GM12801 (cell line): Measurements from ENCODE around the gene TDG.

Experiments
- CTCF ChIP-seq: IDR thresholded peaks from one replicate; pipeline ENCODE4 v1.5.1; 2011; ENCODE audit warnings: control low read depth; ENCODE audit not compliant: insufficient read length; ENCODE audit errors: extremely low read depth

Gene TDG

GRCh38 chr12:104023710-104024109 lies 58.0 kb downstream of the TDG start:
- no peak for TF ChIP-seq CTCF

DNA sequence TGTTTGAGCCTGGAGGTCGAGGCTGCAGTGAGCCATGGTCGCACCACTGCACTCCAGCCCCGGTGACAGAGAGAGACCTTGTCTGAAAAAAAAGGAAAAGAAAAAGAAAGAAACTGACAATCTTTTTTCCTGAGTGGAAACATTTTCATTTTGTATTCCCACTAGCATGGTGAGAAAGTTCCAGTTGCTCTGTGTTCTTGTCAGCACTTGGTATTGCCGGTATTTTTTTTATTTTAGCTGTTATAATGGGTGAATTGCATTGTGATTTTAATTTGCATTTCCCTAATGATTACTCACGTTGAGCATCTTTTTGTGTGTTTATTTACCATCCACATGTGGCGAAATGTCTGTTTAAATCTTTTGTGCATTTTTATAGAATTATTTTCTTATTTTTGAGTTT lies 58.7 kb downstream of the TDG start:
- no peak for TF ChIP-seq CTCF

DNA sequence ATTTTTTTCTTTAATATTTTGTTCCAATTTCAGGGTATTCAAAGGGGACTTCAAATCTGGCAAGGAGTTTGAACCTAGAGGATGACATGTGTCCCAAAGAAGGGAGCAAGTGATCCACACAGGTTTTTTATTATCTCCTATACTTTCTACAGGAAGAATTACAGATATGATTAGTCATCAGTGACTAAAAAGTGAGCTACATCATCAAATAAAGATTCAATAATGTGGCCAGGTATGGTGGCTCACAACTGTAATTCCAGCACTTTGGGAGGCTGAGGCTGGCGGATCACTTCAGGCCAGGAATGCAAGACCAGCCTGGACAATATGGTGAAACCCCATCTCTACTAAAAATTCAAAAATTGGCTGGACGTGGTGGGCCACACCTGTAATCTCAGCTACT lies 60.1 kb downstream of the TDG start:
- no peak for TF ChIP-seq CTCF

DNA sequence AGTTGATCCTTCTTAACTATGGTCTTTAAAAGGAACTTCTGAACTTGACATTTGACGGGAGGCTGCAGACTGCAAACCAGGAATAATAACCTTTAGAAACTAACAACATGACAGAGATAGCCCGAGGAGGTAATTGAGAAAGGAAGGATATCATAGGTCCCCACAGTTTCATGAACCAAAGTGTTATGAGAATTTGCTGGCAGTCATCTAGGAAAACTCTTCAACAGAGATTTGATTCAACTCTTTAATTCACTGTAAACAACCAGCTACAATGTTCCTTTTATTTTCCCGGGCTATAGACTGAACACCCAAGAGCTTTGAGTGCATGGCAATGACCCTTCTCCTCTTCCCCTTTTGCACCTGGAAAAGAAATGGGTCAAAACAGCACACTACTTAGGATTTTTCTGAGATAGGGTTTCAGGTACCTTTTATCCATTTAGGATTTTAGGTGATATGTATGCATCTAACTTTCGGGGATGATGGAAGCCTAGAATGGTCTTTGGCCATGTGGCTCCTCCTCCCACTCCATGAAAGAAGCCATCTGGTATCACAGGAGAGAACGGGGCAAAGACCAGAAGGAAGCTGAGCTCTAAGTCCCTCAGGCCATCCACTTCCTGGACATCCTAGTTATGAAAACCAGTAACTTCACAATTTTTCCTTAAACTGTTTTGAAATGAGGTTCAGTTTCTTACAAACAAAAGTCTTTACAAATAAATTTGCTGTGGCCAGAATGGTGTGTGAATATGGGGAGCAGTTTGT lies 61.3 kb downstream of the TDG start:
- TF ChIP-seq CTCF, result no peak
